K562 (cell line): ENCODE results near the gene AMBRA1. TPM values are rescaled to one million over a fixed set of nuclear protein-coding genes. Genes with fewer than 3 reads are reported as not detected.

ENCODE experiments used
- ATAC-seq: fragments of 200-7000 bp; cut with Tn5 transposase; 3 replicates; pipeline ENCODE4 v1.9.1; 2020; ENCODE audit warnings: moderate library complexity
- BruUV-seq: library from RNA; stranded (reverse); fragments of 400-500 nt; replicated peaks from 2 replicates; lab custom pipeline; 2021; lab: Mats Ljungman, UMichigan
- CTCF ChIA-PET: fragments of 300-600 bp; formaldehyde crosslinking; extraction: SDS; loops from one replicate; lab custom pipeline; 2021; ENCODE audit warnings: low intra/inter-chr PET ratio; lab: Yijun Ruan, JAX
- POLR2A ChIA-PET: fragments of 300-600, 350-650 bp; sonication (Branson Sonifier 250); formaldehyde crosslinking; extraction: SDS; loops from one replicate; lab custom pipeline; 2021; ENCODE audit warnings: antibody characterized with exemption, inconsistent platforms; lab: Yijun Ruan, JAX
- DNase-seq, 4 experiments: peaks; one replicate each; pipeline versions ENCODE4 v3.0.0 to v3.0.0-alpha.2; 2011 to 2018; ENCODE audit warnings: low spot score in 3 of 4, mixed read lengths in 3 of 4; ENCODE audit errors: extremely low read depth in 1 of 4
- FAIRE-seq: peaks from 2 replicates; lab custom pipeline; 2011; peaks lifted over from hg19 to GRCh38; lab: Jason Lieb, UNC
- H2AFZ ChIP-seq: 2 replicates; pipeline ENCODE4 v1.6.0; 2011; ENCODE audit warnings: low read depth, low read length, control low read depth, inconsistent platforms
- H3K27ac ChIP-seq: fragments of 200-600 bp; 3 replicates; pipeline ENCODE4 v1.8.0; 2011; ENCODE audit warnings: low read depth, mild to moderate bottlenecking, control low read depth, inconsistent platforms, low read length, moderate library complexity, mixed read lengths; ENCODE audit errors: extremely low read depth
- H3K27me3 ChIP-seq, 2 experiments: fragments of 300-600 bp in 1 of 2; 2 replicates in 1 of 2; 3 replicates in 1 of 2; pipeline versions ENCODE4 v1.6.0 to v1.8.0; 2011; ENCODE audit warnings: inconsistent platforms in 2 of 2, low read length in 2 of 2, mild to moderate bottlenecking in 1 of 2, mixed read lengths in 1 of 2, moderate library complexity in 1 of 2; ENCODE audit not compliant: control insufficient read depth in 2 of 2, insufficient read depth in 2 of 2
- H3K36me3 ChIP-seq: fragments of 300-600 bp; 3 replicates; pipeline ENCODE4 v1.8.0; 2011; ENCODE audit warnings: mild to moderate bottlenecking, low read length, inconsistent platforms; ENCODE audit not compliant: control insufficient read depth, insufficient read depth
- H3K4me1 ChIP-seq, 2 experiments: fragments of 200-600 bp in 1 of 2; replicated peaks in 1 of 2; 2 replicates in 1 of 2; 3 replicates in 1 of 2; pipeline versions ENCODE4 v1.5.1 to v1.8.0; 2011; ENCODE audit warnings: inconsistent platforms in 2 of 2, low read length in 2 of 2, mild to moderate bottlenecking in 1 of 2, mixed read lengths in 1 of 2, moderate library complexity in 1 of 2; ENCODE audit not compliant: control insufficient read depth in 2 of 2, insufficient read depth in 2 of 2
- H3K4me2 ChIP-seq: 2 replicates; pipeline ENCODE4 v1.6.1; 2011; ENCODE audit warnings: low read length, control low read depth, inconsistent platforms, mixed read lengths; ENCODE audit not compliant: insufficient read depth
- H3K4me3 ChIP-seq: fragments of 200-600 bp; sonication (generic), shearing (Covaris generic); 2 replicates; pipeline ENCODE4 v1.5.1; 2016; ENCODE audit warnings: control low read depth, inconsistent platforms
- H3K79me2 ChIP-seq: fragments of 200-600 bp; 3 replicates; pipeline ENCODE4 v1.8.0; 2011; ENCODE audit warnings: low read length, inconsistent platforms; ENCODE audit not compliant: control insufficient read depth, insufficient read depth
- H3K9ac ChIP-seq, 2 experiments: 2 replicates each; pipeline versions ENCODE4 v1.6.0 to v1.6.1; 2011; ENCODE audit warnings: low read depth in 2 of 2, low read length in 2 of 2, control low read depth in 1 of 2, inconsistent platforms in 1 of 2, mild to moderate bottlenecking in 1 of 2, mixed read lengths in 1 of 2; ENCODE audit not compliant: insufficient read depth in 1 of 2
- H3K9me1 ChIP-seq: one replicate; pipeline ENCODE4 v1.6.0; 2011; ENCODE audit warnings: inconsistent platforms, mild to moderate bottlenecking, low read length, moderate library complexity; ENCODE audit not compliant: control insufficient read depth, insufficient read depth
- H3K9me3 ChIP-seq: replicated peaks from 2 replicates; pipeline ENCODE4 v1.5.1; 2011; ENCODE audit warnings: low read depth, low read length, inconsistent platforms; ENCODE audit not compliant: control insufficient read depth, insufficient read depth
- H4K20me1 ChIP-seq: replicated peaks from 2 replicates; pipeline ENCODE4 v1.6.1; 2011; ENCODE audit warnings: low read length, inconsistent platforms, mixed read lengths; ENCODE audit not compliant: control insufficient read depth, insufficient read depth
- CBX5 ChIP-seq: IDR thresholded peaks from 2 replicates; pipeline ENCODE4 v1.6.1; 2014; ENCODE audit warnings: low read depth, borderline replicate concordance
- ILF3 ChIP-seq: fragments of 450-650 bp; IDR thresholded peaks from 2 replicates; pipeline ENCODE4 v1.6.1; 2018; ENCODE audit warnings: antibody characterized with exemption, mild to moderate bottlenecking, moderate library complexity, borderline replicate concordance
- MYC ChIP-seq, 2 experiments: fragments of 250-450 bp in 1 of 2; sonication (Bioruptor Pico) in 1 of 2; IDR thresholded peaks; 2 replicates each; pipeline versions ENCODE4 v1.5.1 to v1.6.1; 2012 to 2021; ENCODE audit warnings: low read depth in 2 of 2, borderline replicate concordance in 1 of 2, improper control_type of control experiment in 1 of 2, low read length in 1 of 2, mild to moderate bottlenecking in 1 of 2, moderate library complexity in 1 of 2
- SRSF1 ChIP-seq: fragments of 200-400 bp; formaldehyde crosslinking; IDR thresholded peaks from 2 replicates; pipeline ENCODE4 v1.6.1; 2017; ENCODE audit warnings: mild to moderate bottlenecking, low read depth, low read length, moderate library complexity
- VEZF1 ChIP-seq: fragments of 200-800 bp; sonication (Bioruptor generic); IDR thresholded peaks from 2 replicates; pipeline ENCODE4 v1.6.1; 2017; ENCODE audit warnings: missing genetic modification characterization, missing compliant biosample characterization
- ZSCAN29 ChIP-seq: fragments of 450-650 bp; IDR thresholded peaks from 2 replicates; pipeline ENCODE4 v1.6.1; 2017
- WGBS: fragments of 100-300 bp; shearing (Covaris generic); methylation state at CpG from one replicate; pipeline ENCODE4 v1.1.6; 2016; ENCODE audit warnings: low coverage, mixed read lengths; ENCODE audit not compliant: insufficient coverage; ENCODE audit errors: missing lambda C conversion rate; 5-methylcytosine and 5-hydroxymethylcytosine counted together
- in situ Hi-C: fragments of 300-500 bp; cut with MboI; formaldehyde crosslinking; loops from 4 replicates; pipeline ENCODE4 v1.15.0; 2018; ENCODE audit warnings: inconsistent platforms, mixed read lengths
- intact Hi-C: fragments of 100-400 bp; cut with micrococcal nuclease; formaldehyde crosslinking; loops from 2 replicates; pipeline ENCODE4 v1.14.2; 2022
- polyA plus RNA-seq, 8 experiments: library from polyadenylated mRNA; depleted of rRNA in 4 of 8; stranded (reverse) in 5 of 8; unstranded in 3 of 8; fragments of >200 nt; fragmentation: Nextera tagmentation in 2 of 8; fragmentation: Illumina TruSeq in 1 of 8; extraction: Ambion mirVana in 2 of 8; extraction: Trizol in 1 of 8; gene quantifications; 2 replicates each; pipeline versions ENCODE4 v1.2.1 to v1.2.3, GENCODE V29; 2011 to 2014; ENCODE audit warnings: inconsistent platforms in 1 of 8, missing spikeins in 1 of 8
- total RNA-seq, 7 experiments: library from RNA; depleted of rRNA in 6 of 7; stranded (reverse); fragments of >200 nt in 6 of 7; fragmentation: Illumina TruSeq in 2 of 7; extraction: Trizol in 2 of 7; gene quantifications; 2 replicates each; pipeline versions ENCODE4 v1.2.1 to v1.2.3, GENCODE V29; 2011 to 2021; ENCODE audit warnings: low replicate concordance in 1 of 7
- TF ChIP-seq, protein P1 (sequence below): sonication (generic); formaldehyde crosslinking; IDR thresholded peaks from 2 replicates; pipeline ENCODE4 v1.8.0; 2022; ENCODE audit warnings: mild to moderate bottlenecking, missing genetic modification reagents
- TF ChIP-seq, protein P2 (sequence below): fragments of 250-450 bp; sonication (Bioruptor Pico); IDR thresholded peaks from 2 replicates; pipeline ENCODE4 v1.4.0; 2020; ENCODE audit warnings: mild to moderate bottlenecking, moderate library complexity
- TF ChIP-seq, protein P3 (sequence below): fragments of 450-650 bp; formaldehyde crosslinking; IDR thresholded peaks from 2 replicates; pipeline ENCODE4 v1.4.0; 2020; ENCODE audit warnings: mild to moderate bottlenecking, moderate library complexity

AMBRA1 gene
- total and polyA plus RNA-seq, 9 of the 15 experiments (the other 6 are each of a cell fraction or from before 2014, with no cell fraction given), result 0.15 to 24.5 (median 13.0) TPM

DNA sequence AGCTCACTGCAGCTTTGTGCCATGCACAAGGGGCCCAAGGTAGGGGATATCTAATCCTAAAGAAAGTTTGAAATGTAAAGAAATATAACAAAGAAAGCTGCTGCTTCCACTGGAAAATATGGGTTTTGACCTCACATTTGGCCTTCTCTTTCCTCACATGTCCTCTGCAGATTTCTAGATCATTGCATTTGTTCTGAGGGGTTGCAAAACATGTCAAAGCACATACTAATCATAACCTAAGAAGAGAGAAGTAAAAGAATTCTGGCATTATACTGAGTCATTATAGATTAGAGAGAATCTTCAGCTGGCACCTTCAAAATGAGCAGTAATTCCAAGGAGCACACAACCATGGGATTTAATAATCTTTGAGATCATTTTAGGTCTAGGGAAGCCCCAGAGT is 109.7 kb downstream of the AMBRA1 start (continued):
- TF ChIP-seq, protein P1, sequence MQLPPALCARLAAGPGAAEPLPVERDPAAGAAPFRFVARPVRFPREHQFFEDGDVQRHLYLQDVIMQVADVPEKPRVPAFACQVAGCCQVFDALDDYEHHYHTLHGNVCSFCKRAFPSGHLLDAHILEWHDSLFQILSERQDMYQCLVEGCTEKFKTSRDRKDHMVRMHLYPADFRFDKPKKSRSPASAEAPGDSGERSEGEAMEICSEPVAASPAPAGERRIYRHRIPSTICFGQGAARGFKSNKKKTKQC (CRISPR knock-in tag), result no peak

DNA sequence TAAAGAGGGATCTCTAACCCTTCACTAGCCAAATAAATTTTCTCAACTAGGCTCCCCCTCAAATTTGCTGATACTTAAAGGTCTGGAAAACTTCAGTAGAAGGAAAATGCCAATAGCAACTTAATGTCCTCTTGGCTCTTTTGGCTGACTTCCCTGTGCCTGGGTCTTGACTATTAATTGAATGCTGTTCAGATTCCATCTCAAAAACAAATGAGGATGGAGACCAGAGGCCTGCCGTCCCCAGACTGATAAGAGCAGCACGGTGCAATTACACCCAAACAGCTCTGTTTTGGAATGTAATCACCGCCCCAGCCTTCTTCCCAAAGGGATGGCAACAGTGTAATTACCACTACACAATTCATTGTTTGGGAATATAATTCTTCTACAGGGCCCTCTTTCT is 112.9 kb downstream of the AMBRA1 start:
- H3K4me1 ChIP-seq, result no peaks in the 10 kb centered on the region; a peak in 1 of 5 replicates
- no peak overlapping the region for H2AFZ ChIP-seq
- intact Hi-C loops (no loop called here), in situ Hi-C loops (no loop called here)
- peaks cover 5% of the 10 kb centered on the region; the same call in 1 of the 3 replicates for H3K36me3 ChIP-seq
- no peak overlapping the region for H3K4me3 ChIP-seq
- H3K9me3 ChIP-seq, result no peaks in the 10 kb centered on the region
- no peak overlapping the region for H3K27ac ChIP-seq
- BruUV-seq, result no TSS peak
- CTCF ChIA-PET, result no interaction called here
- H3K79me2 ChIP-seq, result 0 out of 3 replicates have a peak, but pooled peaks cover 5% of the 10 kb centered on the region
- H3K9me1 ChIP-seq, result no peaks in the 10 kb centered on the region
- no peak for TF ChIP-seq ZSCAN29
- TF ChIP-seq ILF3, result no peak
- no peak for TF ChIP-seq SRSF1
- TF ChIP-seq, protein P2, sequence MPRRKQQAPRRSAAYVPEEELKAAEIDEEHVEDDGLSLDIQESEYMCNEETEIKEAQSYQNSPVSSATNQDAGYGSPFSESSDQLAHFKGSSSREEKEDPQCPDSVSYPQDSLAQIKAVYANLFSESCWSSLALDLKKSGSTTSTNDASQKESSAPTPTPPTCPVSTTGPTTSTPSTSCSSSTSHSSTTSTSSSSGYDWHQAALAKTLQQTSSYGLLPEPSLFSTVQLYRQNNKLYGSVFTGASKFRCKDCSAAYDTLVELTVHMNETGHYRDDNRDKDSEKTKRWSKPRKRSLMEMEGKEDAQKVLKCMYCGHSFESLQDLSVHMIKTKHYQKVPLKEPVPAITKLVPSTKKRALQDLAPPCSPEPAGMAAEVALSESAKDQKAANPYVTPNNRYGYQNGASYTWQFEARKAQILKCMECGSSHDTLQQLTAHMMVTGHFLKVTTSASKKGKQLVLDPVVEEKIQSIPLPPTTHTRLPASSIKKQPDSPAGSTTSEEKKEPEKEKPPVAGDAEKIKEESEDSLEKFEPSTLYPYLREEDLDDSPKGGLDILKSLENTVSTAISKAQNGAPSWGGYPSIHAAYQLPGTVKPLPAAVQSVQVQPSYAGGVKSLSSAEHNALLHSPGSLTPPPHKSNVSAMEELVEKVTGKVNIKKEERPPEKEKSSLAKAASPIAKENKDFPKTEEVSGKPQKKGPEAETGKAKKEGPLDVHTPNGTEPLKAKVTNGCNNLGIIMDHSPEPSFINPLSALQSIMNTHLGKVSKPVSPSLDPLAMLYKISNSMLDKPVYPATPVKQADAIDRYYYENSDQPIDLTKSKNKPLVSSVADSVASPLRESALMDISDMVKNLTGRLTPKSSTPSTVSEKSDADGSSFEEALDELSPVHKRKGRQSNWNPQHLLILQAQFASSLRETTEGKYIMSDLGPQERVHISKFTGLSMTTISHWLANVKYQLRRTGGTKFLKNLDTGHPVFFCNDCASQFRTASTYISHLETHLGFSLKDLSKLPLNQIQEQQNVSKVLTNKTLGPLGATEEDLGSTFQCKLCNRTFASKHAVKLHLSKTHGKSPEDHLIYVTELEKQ (CRISPR knock-in tag), result no peak
- TF ChIP-seq, protein P3, sequence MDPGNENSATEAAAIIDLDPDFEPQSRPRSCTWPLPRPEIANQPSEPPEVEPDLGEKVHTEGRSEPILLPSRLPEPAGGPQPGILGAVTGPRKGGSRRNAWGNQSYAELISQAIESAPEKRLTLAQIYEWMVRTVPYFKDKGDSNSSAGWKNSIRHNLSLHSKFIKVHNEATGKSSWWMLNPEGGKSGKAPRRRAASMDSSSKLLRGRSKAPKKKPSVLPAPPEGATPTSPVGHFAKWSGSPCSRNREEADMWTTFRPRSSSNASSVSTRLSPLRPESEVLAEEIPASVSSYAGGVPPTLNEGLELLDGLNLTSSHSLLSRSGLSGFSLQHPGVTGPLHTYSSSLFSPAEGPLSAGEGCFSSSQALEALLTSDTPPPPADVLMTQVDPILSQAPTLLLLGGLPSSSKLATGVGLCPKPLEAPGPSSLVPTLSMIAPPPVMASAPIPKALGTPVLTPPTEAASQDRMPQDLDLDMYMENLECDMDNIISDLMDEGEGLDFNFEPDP (CRISPR knock-in tag), result no peak
- TF ChIP-seq CBX5, result no peak
- TF ChIP-seq MYC (IDR thresholded peaks at IDR 0.05; ENCODE audit: low read depth, low read length), result no peak
- TF ChIP-seq MYC (CRISPR knock-in tag; IDR thresholded peaks at IDR 0.05; ENCODE audit: borderline replicate concordance, low read depth), result no peak
- TF ChIP-seq VEZF1 (CRISPR knock-in tag), result no peak
- H4K20me1 ChIP-seq, result 0 out of 2 replicates have a peak, but pooled peaks cover 2% of the 10 kb centered on the region
- no peak overlapping the region for H3K9ac ChIP-seq
- DNase-seq (no peak), FAIRE-seq (no peak), ATAC-seq (peak; percentile 42; the same call in 2 of the 3 replicates)
- 25% methylated on average over 3 of the region's 3 CpGs for WGBS
- no peak overlapping the region for H3K4me2 ChIP-seq
- POLR2A ChIA-PET, result interaction anchor here (0.6 to 2.4 kb wide), 9 partner anchors 10 to 162 kb away, joined by 3 to 10 read pairs (median 3); no protein-coding TSS in a partner anchor
- no peaks in the 10 kb centered on the region for H3K27me3 ChIP-seq
